ENCODE measurements around the gene KCNG4.

The KCNG4 gene

GRCh38 chr16:84262939-84263338, 23.1 kb upstream of the KCNG4 start:
- no peak for DNase-seq

DNA sequence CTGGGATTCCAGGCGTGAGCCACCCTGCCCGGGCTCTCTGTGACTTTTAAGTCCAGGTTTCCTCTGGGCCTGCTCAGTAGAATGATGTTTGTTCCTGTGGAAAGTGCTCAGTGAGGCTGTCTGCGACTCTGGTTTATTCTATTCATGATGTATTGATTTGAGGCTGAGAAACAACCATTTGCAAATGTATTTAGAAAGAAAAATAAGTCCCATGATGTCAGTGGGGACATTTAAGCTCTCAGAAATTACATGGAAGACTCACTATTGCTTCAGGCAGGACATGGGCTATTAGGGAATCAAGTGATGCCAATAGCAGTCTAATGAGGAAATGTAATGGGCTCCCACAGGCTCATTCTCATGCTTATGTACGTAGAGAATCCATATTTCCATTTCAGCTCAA, 22.2 kb upstream of the KCNG4 start:
- no peak for DNase-seq

GRCh38 chr16:84260766-84261554, 21.1 kb upstream of the KCNG4 start:
- DNase-seq = no peak

DNA sequence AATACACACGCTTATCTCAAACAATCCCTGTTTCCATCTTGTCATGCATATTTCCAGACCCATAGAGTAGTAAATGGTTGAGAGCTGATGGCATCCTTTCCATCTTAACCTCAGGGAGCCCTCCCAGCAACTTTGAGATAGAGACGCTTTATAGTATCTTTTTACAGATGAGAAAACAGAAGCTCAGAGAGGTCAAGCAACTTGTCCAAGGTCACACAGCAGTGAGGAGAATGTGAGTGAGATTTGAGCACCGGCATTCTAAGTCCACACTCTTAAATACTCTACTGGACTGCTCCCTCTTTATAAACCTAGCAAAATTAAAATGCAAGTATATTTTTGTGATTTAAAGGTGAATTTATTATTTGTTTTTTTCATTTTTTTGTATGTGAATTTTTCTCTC, 19.9 kb upstream of the KCNG4 start:
- DNase-seq = no peak

DNA sequence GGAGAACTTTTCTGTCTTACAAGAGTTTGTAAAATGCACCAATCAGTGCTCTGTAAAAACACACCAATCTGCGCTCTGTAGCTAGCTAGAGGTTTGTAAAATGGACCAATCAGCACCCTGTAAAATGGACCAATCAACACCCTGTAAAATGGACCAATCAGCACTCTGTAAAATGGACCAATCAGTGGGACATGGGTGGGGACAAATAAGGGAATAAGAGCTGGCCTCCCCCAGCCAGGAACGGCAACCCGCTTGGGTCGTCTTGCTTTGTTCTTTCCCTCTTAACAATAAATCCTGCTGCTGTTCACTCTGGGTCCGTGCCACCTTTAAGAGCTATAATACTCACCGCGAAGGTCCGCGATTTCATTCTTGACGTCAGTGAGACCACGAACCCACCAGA, 18.5 kb upstream of the KCNG4 start:
- DNase-seq = no peak

DNA sequence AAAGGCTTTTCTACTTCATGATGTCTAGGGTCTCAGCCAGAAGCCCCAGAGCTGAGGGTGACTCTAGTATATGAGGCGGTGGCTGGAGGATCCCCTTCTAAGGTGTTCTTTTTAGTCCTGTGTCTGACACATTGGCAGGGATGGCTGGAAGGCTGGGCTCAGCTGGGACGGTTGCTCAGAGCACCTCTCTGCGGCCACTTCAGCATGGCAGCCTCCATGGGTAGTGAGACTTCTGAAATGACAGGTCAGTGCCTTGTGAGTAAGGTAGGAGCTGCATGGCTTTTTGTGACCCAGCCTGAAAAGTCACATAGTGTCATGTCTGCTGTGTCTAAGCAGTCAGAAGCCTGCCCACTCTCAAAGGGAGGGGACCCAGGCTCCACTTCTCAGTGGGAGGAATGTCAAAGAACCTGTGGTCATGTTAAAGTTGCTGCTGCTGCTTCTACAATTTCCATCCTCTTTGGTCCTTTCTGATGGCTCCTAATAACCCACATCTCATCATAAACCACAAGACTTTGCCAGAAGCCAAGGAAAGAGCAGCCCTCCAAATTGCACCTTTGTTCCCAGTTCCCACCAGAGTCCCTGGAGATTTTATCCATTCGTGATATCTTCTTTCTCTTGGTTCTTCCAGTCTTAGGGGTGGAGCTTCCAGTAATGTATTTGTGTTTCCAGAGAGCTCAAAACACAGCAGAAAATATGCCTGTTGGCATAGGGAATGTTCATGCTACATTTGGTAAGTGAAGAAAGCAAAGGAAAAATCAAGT, 15.4 kb upstream of the KCNG4 start:
- no peak for DNase-seq

GRCh38 chr16:84254062-84254461, 14.2 kb upstream of the KCNG4 start:
- no peak for DNase-seq

DNA sequence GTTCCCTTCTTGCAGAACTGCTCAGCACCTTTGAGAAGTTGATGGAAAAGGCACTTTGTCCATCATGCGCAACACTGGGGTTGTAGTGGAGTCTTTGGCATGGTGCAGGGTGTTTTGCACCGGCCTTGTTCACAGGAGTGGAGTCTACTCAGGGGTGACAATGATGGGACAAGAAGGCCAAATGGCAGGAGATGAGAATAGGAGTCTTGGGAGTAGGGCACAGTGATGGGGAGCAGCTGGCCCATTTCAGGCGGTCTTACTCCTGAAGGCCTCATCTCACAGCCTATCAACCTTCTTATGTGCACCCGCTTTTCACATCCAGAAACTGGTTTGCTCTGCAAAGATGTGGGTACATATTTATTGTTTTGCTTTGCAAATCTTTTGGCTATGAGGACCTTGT, 13.4 kb upstream of the KCNG4 start:
- DNase-seq = no peak

DNA sequence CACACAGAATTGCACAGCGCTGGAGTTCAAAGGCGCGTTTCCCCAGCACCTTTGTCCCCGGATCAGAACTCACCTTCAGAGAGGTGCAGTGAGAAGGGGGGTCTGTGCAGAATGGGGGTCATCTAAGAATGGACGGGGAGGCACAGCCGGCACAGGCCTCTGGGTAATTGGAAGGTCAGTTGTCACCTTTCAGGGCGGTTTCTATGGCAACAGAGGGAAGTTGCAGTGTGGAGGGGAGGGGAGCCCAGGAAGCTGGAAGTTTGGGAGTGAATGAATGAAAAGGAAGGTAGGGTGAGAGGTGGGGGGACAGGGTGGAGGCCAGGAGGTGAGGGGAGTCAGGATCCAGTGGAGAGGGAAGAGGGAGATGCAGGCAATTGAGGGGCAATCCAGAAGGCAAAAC, 12.4 kb upstream of the KCNG4 start:
- DNase-seq = no peak

GRCh38 chr16:84247844-84248243, 8.0 kb upstream of the KCNG4 start:
- DNase-seq = no peak

DNA sequence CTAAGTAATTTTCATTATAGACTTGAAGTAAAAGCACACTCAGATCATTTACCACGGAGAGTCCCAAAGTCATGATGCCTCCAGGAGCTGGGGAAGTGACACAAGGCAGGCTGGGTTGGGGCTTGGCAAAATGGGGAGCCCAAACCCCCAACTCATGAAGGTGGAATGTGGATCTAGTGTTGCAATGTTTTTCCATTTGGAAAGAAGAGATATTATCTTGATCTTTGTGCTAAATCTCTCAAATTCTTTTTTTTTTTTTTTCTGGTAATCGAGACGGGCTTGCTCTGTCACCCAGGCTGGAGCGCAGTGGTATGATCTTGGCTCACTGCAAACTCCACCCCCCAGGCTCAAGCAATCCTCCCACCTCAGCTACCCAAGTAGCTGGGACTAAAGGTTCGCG, 7.5 kb upstream of the KCNG4 start:
- no peak for DNase-seq

DNA sequence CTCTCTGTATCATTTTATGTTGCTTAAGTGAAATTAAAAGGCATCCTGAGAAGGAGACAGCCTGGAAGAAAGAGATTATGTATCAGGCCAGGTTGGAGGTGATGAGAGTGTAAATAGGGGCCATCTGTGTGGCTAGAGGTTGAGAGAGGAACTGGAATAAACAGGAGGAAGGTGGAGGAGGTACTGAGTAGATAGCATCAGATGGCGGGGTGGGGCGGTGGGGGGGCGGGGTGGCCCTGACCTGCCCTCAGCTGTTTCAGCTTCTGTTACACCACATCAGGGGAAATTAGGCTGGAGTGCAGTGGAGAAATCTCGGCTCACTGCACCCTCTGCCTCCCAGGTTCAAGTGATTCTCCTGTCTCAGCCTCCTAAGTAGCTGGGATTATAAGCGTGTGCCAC, 6.9 kb upstream of the KCNG4 start:
- DNase-seq = no peak

DNA sequence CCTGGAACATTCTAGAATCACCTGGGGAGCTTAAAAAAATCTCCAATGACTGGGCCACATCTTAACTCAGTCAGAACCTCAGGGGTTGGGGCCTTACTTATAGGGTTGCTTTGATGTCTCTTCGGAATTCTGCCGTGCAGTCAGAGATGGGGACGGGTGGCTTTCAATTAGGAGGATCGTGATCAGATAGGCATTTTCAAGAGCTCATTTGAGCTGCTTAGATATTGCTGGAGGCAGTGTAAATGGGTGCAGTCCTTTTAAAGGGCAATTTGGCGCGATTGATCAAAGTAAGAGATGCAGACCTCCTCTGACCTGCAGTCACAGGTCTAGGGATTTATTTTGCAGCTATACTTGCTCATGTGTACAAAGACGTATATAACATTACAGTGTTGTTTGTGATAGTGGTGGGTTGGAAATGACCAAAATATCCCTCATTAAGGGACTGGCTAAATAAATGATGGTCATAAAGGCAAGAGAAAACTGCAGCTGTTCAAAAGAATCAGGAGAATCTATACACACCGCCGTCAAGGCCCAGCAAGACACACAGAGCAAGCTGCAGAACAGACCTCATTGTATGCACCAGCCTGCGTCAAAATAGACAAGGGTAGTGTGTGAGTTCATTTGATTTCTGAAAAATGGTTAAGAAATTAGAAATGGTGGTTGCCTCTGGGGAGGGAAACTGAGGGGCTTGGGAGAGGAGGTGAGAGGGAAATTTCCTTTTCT, 6.3 kb upstream of the KCNG4 start:
- no peak for DNase-seq

DNA sequence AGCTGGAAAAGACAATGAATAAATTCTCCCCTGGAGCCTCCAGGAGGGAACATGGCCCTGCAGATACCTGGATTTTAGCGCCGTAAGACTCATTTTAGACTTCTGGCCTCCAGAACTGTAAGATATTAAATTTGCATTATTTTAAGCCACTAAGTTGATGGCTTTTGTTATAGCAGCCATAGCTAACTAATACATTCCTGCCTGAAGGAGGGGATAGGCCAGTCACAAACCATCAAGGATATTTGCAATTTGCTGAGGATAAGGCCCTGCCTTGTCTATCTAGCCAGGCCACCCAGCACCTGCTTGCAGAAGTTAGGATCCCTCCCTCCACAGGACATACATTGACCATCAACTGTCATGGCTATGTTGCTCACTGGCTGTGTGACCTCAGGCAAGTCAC, 4.9 kb upstream of the KCNG4 start:
- no peak for DNase-seq

DNA sequence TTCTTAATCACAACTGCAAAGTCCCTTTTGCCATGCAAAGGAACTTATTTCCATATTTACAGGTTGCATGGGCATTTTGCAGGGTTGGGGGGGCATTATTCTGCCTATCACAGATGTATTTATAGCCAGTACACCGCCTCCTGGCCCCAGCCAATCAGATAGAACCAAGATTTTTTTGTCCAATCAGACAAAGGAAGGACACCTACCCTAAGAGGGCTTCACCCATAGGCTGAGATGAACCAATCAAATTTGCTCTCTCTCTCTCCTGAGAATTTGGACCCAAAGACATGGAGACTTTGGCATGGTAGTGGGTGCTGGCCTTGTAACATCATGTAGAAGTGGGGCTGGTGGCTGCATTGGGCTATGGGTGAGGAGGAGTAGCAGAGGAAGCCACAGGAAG, 3.9 kb upstream of the KCNG4 start:
- DNase-seq = no peak

- no peak for DNase-seq
These were observed 3.0 kb upstream of the KCNG4 start for GRCh38 chr16:84242839-84243238.

- DNase-seq = no peak
These were observed 2.0 kb upstream of the KCNG4 start for GRCh38 chr16:84241778-84242177.

GRCh38 chr16:84240455-84240854, 643 bp upstream of the KCNG4 start:
- DNase-seq = no peak

DNA sequence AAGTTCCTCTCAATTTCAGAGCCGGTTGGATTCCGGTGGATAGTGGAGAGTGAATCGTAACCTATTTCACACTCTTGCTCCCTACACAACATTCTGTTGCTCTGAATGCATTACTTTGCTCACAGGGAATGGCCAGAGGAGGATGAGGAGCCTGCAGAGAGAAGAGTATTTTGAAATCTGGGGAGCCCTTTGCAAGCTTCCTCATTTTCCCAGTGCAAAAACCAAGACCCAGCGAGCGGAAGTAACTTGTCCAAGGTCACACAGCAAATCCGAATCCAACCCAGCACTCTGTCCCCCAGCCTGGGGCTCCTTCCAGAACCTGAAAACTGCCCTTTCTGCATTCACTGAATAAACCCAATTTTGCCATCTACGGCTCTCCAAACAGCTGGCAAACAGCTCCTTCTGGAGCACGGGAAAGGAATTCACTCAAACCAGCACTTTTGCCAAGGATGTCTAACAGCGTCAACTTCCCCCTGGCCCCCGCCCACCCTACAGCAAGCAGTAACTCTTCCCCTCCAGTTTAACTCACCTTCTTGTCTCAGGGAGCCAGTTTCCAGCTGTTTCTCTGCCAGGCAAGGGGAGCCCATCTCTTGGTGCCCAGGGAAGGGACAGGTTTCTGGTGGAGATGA, 557 bp downstream of the KCNG4 start:
- peak; percentile 8 for DNase-seq

DNA sequence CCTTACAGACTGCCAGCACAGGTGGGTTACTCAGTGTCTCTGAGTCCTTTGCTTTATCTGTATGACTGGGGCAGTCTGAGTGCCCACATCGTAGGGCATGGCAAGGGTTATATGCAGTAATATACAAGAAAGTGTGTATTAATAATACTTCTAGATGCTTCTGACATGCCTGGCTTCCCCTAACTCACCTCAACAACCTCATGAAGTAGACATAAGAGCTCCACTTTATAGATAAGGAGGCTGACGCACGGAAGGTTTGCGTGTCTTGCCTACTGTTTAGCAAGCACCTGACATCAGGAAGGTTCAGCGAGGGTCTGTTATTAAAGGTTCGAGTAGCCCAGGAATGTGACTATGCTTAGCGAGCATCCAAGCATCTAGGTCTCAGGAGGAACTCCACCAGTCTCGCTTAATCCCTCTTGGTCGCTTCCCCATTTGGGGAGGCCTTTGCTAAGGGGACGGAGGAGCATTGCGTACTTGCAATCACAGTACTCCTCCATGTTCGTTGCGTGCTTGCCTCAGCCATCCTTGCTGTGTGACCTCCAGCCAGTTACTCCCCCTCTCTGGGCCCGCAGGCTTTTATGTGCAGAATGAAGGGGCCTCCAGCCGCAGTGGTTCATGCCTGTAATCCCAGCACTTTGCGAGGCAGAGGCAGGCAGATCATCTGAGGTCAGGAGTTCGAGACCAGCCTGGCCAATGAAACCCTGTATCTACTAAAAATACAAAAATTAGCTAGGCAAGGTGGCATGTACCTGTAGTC, 1.6 kb downstream of the KCNG4 start:
- DNase-seq = no peak

GRCh38 chr16:84236671-84237070, 3.1 kb downstream of the KCNG4 start:
- DNase-seq = no peak

All from CD4-positive, alpha-beta T cell treated with Interferon gamma for 1 hour (primary cell).